NCI-H1930 (cell line): ENCODE results near the gene RPAP3.
A peak's percentile ranks its signal among the peaks of the same experiment; 100 is the strongest.

Experiments used
- DNase-seq, 2 experiments: peaks; one replicate each; lab custom pipeline; 2025; lab: John Stamatoyannopoulos, UW

Gene RPAP3

DNA sequence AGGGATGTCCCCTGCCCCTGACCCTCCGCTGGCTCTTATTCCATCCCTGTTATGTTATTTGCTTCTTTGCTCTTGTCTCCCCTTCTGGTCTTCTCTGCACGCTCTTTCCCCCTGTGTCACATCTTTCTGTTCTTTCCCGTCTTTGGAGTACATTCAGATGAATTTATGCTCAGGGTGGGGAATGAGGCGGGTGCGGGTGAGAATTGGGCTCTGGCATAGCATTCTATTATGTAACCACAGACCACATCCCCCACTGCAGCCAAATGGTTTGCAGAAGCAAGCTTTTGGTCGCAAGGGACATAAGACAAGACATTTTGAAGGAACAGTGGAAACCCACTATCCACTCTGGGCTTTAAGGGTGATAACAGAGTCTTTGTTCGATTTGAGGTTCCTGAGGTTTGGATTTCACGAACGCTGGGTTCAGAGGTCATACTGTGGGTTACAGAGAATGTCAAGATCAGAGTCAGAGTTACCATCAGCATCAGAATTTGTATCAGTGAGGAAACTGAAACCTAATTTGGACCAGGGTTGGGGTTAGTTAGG is 15.7 kb upstream of the RPAP3 start:
- DNase-seq, result no peak

DNA sequence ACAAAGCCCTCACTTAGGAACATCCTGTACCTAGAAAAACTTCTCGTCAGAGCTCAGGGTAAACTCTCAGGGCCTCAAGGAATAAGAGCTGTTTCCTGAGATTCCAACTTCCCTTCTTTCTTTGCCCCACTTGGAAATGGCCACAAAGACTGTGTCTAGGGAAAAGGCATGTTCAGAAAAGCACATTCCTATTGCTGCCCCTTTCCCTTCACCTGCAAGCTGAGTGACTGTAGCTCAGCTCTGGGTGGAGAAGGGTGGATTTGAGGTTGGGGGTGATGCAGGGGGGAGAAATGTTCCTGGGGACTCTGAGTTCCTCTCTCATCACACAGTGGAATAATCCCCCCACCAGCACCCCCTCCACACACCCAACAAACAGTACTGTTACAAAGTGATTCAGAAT is 12.7 kb upstream of the RPAP3 start:
- DNase-seq, result no peak

DNA sequence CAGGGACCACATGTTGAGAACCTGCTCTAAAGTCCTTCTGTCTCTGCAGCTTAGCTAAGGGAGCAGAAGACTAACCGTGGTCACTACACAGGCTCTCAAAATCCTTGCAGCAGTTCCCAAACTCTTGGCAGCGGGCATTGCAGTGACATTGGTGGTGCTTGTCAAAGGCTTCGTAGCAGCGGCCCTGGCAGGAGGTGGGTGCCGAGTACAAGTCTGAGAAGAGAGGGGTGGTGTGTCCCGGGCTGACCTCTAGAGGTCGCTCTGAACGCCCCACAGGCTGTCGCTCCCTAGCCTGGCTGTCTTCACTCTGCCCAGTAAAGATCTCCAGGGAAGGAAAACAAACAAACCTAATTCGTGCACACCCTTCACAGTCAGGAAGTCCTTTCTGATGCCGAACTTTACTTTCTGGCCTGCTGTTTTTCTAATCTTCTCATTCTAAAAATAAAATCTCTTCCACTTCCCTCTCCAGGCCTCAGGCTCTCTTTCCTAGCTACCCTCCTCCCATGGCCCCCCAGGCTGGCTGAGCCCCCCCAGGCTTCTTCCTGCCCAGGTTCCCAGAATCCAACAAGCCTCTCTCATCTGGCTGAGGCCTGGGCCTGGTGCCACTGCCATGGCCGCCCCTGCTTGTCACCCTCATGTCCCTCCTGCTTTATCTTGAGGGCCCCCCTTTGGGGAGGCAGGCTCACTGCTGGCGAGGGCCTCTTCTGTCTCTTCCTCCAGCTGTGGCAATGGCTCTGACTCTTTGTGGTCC is 11.8 kb upstream of the RPAP3 start:
- peak; percentile 53 to 70 for DNase-seq

DNA sequence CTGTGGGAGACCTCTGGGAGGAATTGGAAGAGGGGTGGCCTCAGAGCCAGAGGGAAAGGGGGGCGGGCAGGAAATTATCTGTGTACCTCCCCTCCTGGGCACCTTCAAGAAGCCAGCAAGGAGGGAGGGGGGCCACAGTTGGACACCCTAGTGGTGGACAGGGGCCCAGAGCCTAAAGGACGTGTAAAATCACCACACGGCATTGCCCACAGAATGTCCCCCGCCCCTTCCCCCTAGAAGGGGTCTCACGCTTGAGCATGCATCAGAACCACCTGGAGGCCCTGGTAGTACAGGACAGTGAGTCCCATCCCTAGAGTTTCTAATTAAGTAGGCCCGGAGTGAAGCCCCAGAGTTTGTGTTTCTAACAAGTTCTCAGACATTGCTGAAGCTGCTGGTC is 11.2 kb upstream of the RPAP3 start:
- DNase-seq, result no peak

DNA sequence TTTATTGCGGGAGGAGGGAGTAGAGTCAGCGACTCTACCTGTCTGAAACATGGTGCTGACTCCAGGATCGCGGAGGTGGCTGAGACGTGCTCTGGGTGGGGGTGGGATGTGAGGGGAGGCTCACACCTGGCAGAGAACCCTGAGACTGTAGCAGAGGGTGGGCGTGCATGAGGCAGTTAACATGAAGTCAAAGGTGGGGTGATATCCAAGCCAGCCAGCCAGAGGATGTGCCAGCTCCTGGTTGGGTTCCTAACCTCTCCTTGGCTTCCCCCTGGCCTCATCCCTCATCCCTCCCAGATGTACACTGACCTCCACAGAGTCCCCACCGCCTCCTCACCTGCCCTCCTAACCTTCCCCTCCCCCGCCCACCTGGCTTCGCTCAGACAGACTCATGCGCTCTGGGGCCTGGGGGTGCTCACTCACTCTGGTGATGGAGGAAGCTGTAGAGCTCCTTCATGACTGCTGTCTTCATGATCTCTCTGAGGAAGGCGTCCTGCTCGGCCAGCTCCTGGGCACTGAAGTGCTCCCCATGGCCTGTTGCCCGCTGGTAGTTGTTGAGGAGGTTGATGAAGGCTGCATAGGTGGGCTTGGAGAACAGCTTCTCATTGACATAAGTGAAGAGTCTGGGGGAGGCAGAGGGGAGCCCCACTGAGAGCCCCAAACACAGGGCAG is 10.2 kb upstream of the RPAP3 start:
- no peak for DNase-seq

DNA sequence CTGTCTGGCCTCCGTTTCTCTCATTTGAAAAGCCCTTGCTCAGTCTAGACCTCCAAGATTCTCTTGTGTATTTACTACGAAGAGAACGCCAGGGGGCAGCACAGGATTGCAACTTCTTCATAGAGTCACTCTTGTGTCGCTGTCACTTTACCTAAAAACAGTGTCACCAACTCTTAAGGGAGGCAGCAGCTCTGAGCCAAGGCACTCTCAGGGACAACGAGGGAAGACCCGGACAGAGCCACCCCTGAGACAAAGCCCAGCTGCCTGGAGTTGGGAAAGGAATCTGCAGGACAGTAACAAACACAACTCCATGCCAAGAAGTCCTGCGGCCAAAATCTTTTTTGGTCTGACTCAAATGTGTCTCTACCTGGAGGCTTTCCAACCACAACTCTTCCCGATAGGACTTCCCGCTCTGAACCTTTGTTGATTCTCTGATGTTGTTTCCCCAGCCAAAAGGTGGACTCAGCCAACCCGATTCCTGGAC is 9.6 kb upstream of the RPAP3 start:
- DNase-seq, result peak; percentile 91 to 93

DNA sequence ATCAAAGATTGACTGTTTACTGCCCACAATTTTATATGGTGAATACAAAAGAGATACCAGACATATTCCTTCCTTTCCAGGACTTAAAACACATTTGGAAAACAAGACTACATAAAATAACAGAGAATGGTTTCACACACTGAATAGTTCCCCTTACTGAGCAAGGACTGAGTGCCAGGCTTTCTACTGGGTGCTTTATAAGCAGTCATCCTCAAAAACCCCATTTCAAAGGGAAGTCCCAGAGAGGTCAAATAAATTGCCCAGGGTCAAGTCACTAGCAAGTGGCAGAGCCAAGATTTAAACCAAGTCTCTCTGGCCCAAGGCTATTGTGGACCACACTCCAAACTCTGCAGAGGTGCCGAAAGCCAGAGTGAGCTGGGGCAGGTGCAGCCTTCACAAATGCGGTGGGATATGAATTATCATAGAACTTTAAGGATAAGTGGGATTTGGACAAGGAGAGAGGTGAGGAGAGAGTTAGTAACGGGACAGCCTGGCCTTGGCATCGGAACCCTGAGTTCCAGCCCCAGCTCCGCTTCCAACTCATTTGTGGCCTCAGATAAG is 9.1 kb upstream of the RPAP3 start:
- DNase-seq, result no peak

DNA sequence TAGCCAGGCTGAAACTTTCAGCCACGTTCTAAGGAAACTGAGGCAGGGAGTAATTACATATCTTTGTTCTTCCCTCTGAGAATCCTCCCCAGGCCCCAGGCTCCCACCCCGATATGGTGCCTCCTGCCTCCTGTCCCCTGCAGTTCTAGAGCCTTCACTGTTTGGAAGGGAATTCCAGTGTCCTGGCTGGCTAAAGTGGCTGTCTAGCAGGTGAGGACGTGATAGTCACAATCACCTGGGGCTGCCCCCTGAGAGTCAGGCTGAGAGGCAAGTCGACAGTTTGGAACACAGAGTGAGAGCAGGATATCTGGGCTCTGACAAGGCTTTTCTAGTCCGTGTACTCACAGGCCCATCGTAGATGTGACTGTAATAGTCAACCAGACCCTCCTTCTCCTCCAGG is 6.3 kb upstream of the RPAP3 start:
- no peak for DNase-seq

DNA sequence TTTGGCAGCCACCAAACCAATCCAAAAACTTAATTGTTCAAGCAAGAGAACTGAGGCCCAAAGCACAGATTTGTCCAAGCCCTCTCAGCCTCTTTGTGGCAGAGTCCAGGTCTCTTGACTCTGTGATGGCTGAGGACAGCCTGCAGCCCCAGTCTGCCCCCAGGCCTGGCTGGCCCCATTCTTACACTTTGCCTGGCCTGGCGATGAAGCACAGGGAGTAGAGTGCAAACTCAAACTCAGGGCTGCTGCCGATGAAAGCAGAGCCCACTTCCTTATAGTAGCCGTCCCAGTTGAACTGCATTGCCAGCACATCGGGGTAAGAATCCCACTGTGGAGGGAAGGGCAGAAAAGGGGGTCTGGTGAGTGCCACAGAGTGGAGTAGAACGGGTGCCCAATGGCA is 5.6 kb upstream of the RPAP3 start:
- DNase-seq, result no peak

DNA sequence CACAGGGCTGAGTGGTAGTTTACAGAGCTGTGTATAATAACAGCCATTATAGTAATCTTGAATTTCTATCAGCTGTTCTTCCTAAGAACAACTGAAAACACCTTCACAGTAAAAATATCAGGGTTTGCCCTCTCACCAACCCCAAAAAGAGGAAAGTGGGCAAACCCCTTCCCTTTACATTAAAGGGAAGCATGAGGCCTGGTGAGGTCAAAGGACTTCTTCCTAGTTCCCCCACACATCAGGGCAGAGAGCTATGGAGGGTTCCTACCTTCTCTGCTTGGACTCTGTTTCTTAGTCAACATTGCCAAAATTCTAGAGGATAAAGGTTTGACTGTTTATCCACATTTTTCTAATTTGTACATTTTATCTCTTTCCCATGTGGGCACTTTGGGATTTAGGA is 4.4 kb upstream of the RPAP3 start:
- DNase-seq, result no peak

DNA sequence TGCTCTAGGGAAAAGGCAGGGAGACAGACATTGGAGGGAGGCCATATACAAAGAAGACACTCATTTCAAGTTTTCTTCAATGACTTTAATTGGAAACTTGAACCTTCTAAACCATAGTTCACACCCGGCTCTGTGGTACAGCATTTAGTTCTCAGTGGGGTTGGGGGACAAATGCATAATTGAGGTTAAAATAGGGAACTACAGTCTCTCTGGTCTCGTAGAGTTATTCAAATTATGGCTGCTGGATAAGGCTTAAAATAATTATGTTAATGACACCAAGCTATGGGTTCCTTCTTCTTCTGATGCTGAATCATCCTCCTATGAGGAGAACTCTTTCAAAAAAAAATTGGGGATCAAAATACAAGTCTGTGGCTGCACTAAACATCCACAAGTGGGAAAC is 3.8 kb upstream of the RPAP3 start:
- DNase-seq, result no peak

DNA sequence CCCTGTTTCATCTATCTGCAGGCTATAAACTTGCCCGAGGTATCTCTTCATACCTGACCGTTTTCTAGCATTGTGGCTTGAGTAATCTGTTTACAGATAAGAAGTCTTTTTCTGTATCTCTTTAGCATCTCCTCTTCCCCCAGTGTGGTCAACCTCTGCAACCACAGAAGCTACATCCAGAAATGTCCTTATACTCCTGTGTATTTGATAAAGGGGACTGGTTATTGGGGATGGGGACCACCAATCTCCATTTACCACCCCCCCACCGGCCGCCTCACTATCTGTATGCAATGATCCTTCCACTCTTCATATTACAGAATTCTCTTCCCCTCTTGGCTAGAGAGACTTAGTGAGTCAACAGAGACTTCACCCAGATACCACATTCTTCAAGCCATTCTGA is 3.4 kb upstream of the RPAP3 start:
- no peak for DNase-seq

DNA sequence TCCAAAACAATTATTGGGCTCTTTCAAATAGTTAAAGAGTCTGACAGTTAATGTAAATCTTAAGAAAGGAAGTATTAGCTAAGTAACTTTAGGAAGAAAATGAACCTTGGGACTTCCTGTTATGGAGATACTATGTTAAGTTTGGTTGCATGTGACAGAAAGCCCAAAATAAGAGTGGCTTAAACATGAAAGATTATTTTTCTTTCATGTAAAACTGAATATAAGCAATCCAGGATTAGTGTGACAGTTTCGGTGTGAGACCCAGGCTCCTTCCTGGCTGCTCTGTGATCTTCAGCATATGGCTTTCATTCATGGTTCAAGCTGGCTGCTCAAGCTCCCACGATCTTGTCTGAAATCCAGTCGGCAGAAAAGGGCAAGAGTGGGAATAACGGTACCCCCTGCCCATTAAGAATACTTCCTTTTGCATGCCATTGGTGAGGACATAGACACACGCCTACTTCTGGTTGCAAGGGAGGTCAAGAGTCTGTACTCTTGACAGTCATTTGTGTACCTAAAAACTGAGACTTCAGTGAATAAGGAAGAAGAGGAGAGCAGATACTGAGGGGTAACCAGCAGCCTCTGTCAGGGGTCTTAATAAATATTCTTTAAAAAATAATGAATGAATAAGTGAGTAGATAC is 2.2 kb upstream of the RPAP3 start:
- DNase-seq, result no peak

DNA sequence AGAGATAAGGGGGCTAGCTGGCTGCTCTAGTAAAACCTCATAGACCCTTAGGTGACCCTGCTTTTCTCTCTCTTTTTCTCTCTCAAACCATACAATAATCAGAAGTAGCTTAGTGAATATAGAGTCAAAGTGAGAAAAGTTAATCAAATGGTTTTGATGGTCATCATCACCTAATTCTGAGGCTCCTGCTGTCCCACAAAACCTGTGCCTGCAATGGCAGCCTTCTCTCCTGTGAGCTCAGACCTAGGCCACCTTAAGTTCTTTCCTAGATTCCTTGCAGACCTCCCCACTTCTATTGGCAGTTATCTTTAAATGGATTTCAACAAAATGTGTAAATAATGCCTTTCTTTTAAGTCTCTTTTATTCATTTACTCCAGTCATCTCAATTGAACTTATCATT is 1.5 kb upstream of the RPAP3 start:
- DNase-seq, result no peak

DNA sequence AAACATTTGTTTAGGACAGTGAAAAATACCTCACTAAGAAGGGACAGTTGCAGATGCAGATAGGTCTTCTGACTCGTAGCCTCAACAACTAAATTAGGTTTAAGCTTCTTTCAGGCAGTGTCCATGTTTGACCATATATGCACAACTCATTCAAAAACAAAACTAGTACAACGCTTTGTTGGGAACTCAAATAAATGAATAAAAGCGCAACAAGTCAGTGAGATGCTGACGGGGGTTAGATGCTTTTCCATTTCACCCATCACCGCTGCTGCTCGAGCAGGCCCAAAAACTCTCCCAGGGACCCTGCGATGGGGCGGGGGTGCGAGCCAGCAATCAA is 633 bp downstream of the RPAP3 start:
- DNase-seq, result no peak

DNA sequence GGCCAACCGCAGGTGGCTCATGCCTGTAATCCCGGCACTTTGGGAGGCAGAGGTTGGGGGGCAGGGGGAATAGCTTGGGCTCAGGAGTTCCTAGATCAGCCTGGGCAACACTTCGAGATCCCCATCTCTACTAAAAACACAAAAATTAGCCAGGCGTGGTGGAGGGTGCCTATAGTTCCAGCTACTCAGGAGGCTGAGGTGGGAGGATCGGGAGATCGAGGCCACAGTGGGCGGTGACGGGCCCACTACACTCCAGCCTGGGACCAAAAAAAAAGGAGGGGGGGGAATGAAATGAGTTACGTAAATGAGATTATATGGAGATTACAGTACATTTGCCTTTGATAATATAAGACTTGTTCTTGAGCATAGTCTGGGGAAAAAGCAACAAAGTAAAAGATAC is 1.1 kb downstream of the RPAP3 start:
- DNase-seq, result no peak

DNA sequence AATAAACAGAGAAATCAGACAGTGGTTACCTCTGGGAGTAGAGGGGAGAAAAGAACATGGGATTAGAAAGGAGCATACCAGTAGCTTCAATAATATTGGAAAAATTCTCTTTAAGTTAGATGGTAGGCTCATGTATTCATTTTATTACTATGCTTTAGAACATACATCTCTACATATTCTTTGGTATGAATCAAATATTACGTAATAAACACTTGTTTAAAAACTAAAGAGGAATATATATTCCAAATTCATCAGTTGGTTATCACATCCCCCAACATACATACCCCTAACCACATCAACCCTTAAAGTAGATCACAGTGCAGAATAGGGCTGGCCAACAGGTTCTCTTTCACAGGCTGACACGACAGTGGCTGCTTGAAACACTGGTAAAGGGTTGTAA is 5.6 kb downstream of the RPAP3 start:
- DNase-seq, result no peak

DNA sequence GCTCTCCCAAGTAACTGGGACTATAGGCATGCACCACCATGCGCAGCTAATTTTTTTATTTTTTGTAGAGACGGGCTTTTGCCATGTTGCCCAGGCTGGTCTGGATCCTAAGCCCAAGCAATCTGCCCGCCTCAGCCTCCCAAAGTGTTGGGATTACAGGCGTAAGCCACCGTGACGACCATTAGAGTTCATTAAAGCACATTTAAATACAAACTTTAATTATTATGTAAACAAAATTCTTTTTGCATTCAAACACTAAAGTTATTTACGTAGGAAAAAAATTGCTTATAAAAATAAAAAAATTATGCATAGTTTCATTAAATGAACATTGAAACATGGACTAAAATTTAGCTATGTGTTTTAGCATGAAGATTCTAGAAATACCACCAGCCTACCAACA is 7.2 kb downstream of the RPAP3 start:
- no peak for DNase-seq

DNA sequence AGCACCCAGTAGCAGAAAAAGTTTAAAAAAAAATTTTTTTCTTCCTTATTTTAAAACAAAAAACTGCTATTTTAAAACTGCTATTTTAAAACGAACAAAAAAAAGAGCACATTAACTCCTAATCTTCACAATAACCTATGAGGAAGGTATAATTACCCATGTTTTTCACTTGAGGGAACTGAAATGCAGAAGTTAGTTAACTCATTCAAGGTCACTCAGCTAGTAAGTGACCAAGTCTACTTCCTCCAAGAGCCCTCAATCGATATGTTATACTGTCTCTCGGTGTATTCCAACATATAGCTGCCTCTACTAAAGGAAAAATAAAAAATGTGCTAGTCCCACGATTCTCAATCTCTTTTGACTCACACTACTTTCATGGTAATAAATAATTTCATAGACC is 7.8 kb downstream of the RPAP3 start:
- no peak for DNase-seq

DNA sequence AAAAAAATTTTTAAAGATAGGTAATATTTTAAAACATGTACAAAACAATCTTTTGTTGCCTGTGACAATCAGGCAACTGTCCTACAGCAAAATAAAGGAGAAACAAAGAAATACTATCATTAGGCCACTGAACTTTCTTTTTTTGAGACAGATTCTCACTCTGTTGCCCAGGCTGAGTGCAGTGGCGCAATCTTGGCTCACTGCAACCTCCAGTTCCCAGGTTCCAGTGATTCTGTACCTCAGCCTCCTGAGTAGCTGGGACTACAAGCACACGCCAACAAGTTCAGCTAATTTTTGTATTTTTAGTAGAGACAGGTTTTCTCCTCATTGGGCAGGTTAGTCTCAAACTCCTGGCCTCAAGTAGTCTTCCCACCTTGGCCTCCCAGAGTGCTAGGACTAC is 16.6 kb downstream of the RPAP3 start:
- no peak for DNase-seq

DNA sequence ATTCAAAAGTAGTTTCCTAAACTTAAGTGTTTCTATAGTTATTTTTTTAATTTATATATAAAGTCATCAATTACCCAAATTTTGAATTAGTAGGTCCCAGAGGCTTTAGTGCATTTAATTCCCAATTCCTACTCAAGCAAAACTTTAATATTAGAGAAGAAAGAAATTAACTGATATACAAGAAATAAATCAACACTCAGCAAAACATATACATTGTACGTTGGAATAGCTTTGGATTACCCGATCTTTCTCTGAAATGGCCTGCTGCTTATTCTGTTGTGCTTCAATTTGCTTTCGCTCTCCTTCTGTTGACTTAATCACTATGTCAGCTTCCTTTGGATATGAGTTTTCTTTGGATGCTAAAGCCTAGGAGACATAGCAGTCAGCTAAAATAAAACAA is 18.2 kb downstream of the RPAP3 start:
- DNase-seq, result no peak

DNA sequence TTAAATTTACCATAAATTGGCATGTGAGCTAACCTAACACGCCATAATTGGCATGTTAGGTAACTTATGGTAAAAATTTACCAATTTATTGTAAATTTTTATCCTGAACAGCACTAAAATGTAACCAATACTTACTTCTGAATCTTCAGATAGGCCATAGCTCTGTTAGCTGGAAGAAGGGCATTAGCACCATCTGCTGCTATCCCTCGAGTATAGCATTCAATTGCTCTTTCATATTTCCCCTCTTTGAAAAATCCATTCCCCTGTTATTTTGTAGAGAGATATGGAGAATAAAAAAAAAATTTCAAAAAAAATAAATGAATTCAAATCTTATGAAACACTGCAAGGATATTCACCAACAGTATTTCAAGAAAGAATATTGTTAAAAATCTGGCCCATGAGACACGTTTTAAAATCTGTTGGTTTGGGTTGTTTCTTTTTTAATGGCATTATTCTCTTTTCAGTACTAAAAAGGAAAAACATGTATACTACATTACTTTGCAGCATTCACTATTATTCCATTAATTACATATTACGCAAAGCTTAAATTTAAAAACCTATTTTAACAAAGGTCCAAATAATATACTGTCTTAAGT is 19.1 kb downstream of the RPAP3 start:
- peak in 1 of 2 experiments; percentile 76 for DNase-seq
